Trophoblast cell (in vitro differentiated cells and primary cell): Measurements from ENCODE around the gene ZNF580.

Experiments used
- DNase-seq, 2 donors: peaks; one replicate each; pipeline ENCODE4 v3.0.0-alpha.2; 2016
- H2AFZ ChIP-seq: 2 replicates; pipeline ENCODE4 v1.6.1; 2013; ENCODE audit warnings: low read length, moderate library complexity, mild to moderate bottlenecking; ENCODE audit not compliant: insufficient read depth, poor library complexity
- H2AK5ac ChIP-seq: 2 replicates; pipeline ENCODE4 v1.6.1; 2013; ENCODE audit warnings: mild to moderate bottlenecking, low read length
- H2BK120ac ChIP-seq: 2 replicates; pipeline ENCODE4 v1.6.1; 2013; ENCODE audit warnings: low read length, mild to moderate bottlenecking, moderate library complexity; ENCODE audit not compliant: insufficient read depth, poor library complexity
- H2BK12ac ChIP-seq: 2 replicates; pipeline ENCODE4 v1.6.1; 2013; ENCODE audit warnings: mild to moderate bottlenecking, low read length, moderate library complexity
- H2BK5ac ChIP-seq: 2 replicates; pipeline ENCODE4 v1.6.1; 2013; ENCODE audit warnings: low read length, low read depth, moderate library complexity, mild to moderate bottlenecking; ENCODE audit not compliant: poor library complexity
- H3K14ac ChIP-seq: 2 replicates; pipeline ENCODE4 v1.6.1; 2013; ENCODE audit warnings: mild to moderate bottlenecking, low read length
- H3K18ac ChIP-seq: 2 replicates; pipeline ENCODE4 v1.6.1; 2013; ENCODE audit warnings: mild to moderate bottlenecking, low read length
- H3K23ac ChIP-seq: 2 replicates; pipeline ENCODE4 v1.6.1; 2013; ENCODE audit warnings: low read length
- H3K27ac ChIP-seq: 2 replicates; pipeline ENCODE4 v1.5.1; 2013; ENCODE audit warnings: low read depth, mild to moderate bottlenecking, inconsistent platforms, low read length, moderate library complexity
- H3K27me3 ChIP-seq: 2 replicates; pipeline ENCODE4 v1.6.1; 2013; ENCODE audit warnings: inconsistent platforms, mild to moderate bottlenecking, low read length, moderate library complexity; ENCODE audit not compliant: insufficient read depth
- H3K36me3 ChIP-seq, 2 experiments: 1 replicate in 1 of 2; 2 replicates in 1 of 2; pipeline ENCODE4 v1.6.1; 2013; ENCODE audit warnings: low read length in 2 of 2, mild to moderate bottlenecking in 2 of 2, moderate library complexity in 1 of 2; ENCODE audit not compliant: insufficient read depth in 2 of 2, control insufficient read depth in 1 of 2
- H3K4ac ChIP-seq: 2 replicates; pipeline ENCODE4 v1.6.1; 2013; ENCODE audit warnings: low read depth, mild to moderate bottlenecking, low read length, moderate library complexity
- H3K4me1 ChIP-seq, 2 experiments: 1 replicate in 1 of 2; 2 replicates in 1 of 2; pipeline ENCODE4 v1.6.1; 2013; ENCODE audit warnings: low read length in 2 of 2, mild to moderate bottlenecking in 2 of 2, moderate library complexity in 1 of 2; ENCODE audit not compliant: insufficient read depth in 2 of 2, control insufficient read depth in 1 of 2
- H3K4me2 ChIP-seq: 2 replicates; pipeline ENCODE4 v1.6.1; 2013; ENCODE audit warnings: inconsistent platforms, mild to moderate bottlenecking, low read length, moderate library complexity
- H3K4me3 ChIP-seq: 2 replicates; pipeline ENCODE4 v1.5.1; 2013; ENCODE audit warnings: mild to moderate bottlenecking, low read depth, low read length, inconsistent platforms
- H3K79me1 ChIP-seq: one replicate; pipeline ENCODE4 v1.6.1; 2013; ENCODE audit warnings: low read length
- H3K79me2 ChIP-seq: 2 replicates; pipeline ENCODE4 v1.6.1; 2013; ENCODE audit warnings: low read length, mild to moderate bottlenecking; ENCODE audit not compliant: control insufficient read depth, insufficient read depth, poor library complexity
- H3K9ac ChIP-seq: 2 replicates; pipeline ENCODE4 v1.6.1; 2013; ENCODE audit warnings: mild to moderate bottlenecking, low read length
- H3K9me3 ChIP-seq: 2 replicates; pipeline ENCODE4 v1.6.1; 2013; ENCODE audit warnings: low read depth, mild to moderate bottlenecking, control low read depth, inconsistent platforms, low read length; ENCODE audit not compliant: insufficient read depth
- H4K12ac ChIP-seq: 2 replicates; pipeline ENCODE4 v1.6.1; 2013; ENCODE audit warnings: low read depth, mild to moderate bottlenecking, low read length, moderate library complexity
- H4K8ac ChIP-seq: 2 replicates; pipeline ENCODE4 v1.6.1; 2013; ENCODE audit warnings: low read depth, mild to moderate bottlenecking, low read length, moderate library complexity
- H4K91ac ChIP-seq: one replicate; pipeline ENCODE4 v1.6.1; 2013; ENCODE audit warnings: low read depth, mild to moderate bottlenecking, low read length, moderate library complexity
- WGBS: extraction: QIAGEN DNeasy Blood & Tissue Kit; methylation state at CpG from one replicate; pipeline ENCODE4 v1.1.7; 2013; ENCODE audit warnings: missing lambda C conversion rate; ENCODE audit not compliant: insufficient read length, insufficient coverage; ENCODE audit errors: extremely low coverage; 5-methylcytosine and 5-hydroxymethylcytosine counted together

ZNF580 gene

DNA sequence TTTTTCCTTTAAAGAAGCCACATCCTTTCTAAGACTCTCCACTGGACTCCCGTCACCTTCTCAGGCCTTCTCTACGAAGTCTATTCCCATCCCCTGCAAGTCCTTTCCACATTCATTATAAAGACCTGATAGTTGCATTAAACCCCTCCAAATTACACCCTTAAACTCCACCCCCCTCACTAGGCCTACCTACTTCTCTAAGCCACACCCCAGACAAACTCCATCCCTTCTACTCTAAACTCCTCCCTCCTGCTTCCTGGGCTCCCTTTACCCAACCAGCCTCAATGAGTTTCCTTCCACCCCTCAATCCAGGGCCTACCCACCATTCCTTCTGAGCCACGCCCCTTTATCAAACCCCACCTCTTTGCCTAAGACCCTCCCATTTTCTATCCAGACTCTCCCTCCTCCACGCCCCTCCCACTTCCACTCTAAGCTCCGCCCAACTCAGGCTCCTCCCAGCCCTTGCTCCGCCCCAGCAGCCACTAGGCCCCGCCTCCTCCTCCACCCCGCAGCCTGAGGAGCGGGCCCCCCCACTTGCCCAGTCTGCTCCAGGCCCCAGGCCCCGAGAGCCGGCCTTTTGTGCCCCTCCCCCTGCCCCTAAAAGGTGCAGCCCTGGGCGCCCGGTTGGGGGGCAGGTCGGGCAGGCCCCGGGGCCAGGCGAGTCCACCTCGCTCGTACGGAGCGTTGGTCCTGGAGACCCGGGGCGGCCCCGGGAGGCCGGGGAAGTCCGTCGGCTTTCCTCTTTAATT, 41.9 kb upstream of the ZNF580 start:
- Histone ChIP-seq H3K4me1 (peaks cover 7 to 9% of the 10 kb centered on the region in 2 experiments), H3K27me3 (no peaks in the 10 kb centered on the region), H2AK5ac (peak overlapping the region; percentile 32), H2BK5ac (peak overlapping the region; percentile 95), H2BK120ac (peak overlapping the region; percentile 77), H3K27ac (peak overlapping the region; percentile 95), H3K4me2 (peak overlapping the region; percentile 63), H3K23ac (no peak overlapping the region), H3K14ac (peak overlapping the region; percentile 71), H2BK12ac (no peak overlapping the region), H2AFZ (peak overlapping the region; percentile 52), H3K4me3 (peak overlapping the region; percentile 74), H4K12ac (peak overlapping the region; percentile 88), H4K91ac (peak overlapping the region; percentile 98), H3K36me3 (peaks cover 18 to 27% of the 10 kb centered on the region in 2 experiments), H3K4ac (peak overlapping the region; percentile 77), H3K9me3 (peaks cover 3% of the 10 kb centered on the region), H3K79me1 (peaks cover 17% of the 10 kb centered on the region), H4K8ac (peak overlapping the region; percentile 97), H3K9ac (peak overlapping the region; percentile 85), H3K79me2 (peaks cover 6% of the 10 kb centered on the region), H3K18ac (peak overlapping the region; percentile 61)
- DNase-seq: peak; percentile 89 to 93
- WGBS: no CpG with 5 or more reads among the region's 26 CpGs

DNA sequence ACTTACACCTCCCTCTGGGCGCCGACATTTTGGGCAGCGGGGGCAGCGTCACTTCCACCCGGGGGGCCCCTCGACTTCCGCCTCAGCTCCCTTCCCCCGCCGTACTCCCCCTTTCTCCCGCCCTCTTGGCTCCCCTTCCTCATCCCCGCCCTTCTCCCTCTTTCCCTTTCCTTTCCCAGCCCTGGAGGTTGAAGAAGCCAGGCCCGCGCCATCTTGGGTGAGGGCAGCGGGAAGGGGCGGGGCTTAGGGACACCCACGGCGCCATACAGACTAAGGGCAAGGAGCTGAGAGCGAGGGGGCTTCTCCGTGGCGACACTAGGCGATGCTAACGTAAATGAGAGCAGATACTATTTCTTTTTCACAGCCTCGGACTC, 41.3 kb upstream of the ZNF580 start, which contains the start of gene FIZ1:
TSS of gene FIZ1 (minus strand) at position 50 of the 374 bp plus-strand sequence. CDS start 1,652 bp downstream, outside the sequence.
- H3K79me1 ChIP-seq: peaks cover 17% of the 10 kb centered on the region
- H3K18ac ChIP-seq: peak within 1 kb of the TSS; percentile 96
- H4K8ac ChIP-seq: peak within 1 kb of the TSS; percentile 97
- H3K27me3 ChIP-seq: no peaks in the 10 kb centered on the region
- H2BK5ac ChIP-seq: peak within 1 kb of the TSS; percentile 95
- peak within 1 kb of the TSS; percentile 82 for H2AFZ ChIP-seq
- H3K4me3 ChIP-seq: peak within 1 kb of the TSS; percentile 84
- peaks cover 6% of the 10 kb centered on the region for H3K79me2 ChIP-seq
- no CpG with 5 or more reads among the region's 23 CpGs for WGBS
- H2AK5ac ChIP-seq: peak within 1 kb of the TSS; percentile 70
- H3K14ac ChIP-seq: peak within 1 kb of the TSS; percentile 94
- H3K4me2 ChIP-seq: peak within 1 kb of the TSS; percentile 86
- peak within 1 kb of the TSS; percentile 93 for H3K9ac ChIP-seq
- peaks cover 18 to 26% of the 10 kb centered on the region in 2 experiments for H3K36me3 ChIP-seq
- peak within 1 kb of the TSS; percentile 77 for H3K4ac ChIP-seq
- peak within 1 kb of the TSS; percentile 4 for H2BK12ac ChIP-seq
- H3K23ac ChIP-seq: no peak within 1 kb of the TSS
- peak within 1 kb of the TSS; percentile 91 for H2BK120ac ChIP-seq
- H3K4me1 ChIP-seq: peaks cover 9% of the 10 kb centered on the region in 2 experiments
- peak within 1 kb of the TSS; percentile 95 for H3K27ac ChIP-seq
- H4K91ac ChIP-seq: peak within 1 kb of the TSS; percentile 98
- peak; percentile 95 to 96 for DNase-seq
- H3K9me3 ChIP-seq: peaks cover 3% of the 10 kb centered on the region
- peak within 1 kb of the TSS; percentile 88 for H4K12ac ChIP-seq

DNA sequence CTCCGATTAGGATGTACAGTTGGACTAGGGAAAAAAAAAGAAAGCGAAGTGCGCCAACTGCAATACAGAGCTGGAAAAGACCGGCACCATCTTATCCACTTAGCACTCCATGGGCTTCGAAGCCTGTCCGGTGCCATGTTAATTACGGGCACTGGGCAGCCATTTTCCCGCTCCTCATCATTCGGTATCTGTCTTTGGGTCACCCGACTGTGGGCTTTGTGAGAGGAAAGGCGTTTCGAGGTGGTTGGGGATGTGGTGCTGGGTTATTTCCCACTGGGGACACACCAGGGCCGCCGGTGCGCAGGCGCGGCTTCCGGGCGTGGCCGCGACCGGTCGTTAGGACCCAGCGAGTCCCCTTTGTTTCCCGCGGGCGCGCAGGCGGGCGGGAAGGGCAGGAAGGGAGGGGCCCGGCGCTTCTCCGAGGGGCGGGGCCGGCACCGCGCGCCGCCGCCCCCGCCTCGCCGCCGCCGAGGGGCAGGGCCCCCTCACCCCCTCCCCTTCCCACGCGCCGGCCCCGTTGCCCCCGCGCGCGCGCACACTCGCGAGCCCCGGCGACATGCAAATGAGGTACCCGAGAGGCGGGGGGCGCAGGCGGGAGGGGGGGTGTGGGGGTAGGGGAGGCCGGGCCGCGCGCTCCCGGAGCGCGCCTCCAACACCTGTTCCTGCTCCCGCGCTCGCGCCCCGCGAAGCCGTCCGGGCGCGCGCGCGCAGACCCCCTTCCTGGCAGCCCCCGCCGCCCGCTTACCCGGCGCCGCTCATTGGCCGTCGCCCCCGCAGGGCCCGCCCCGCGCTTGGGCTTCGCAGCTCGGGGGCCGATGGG, 40.8 kb upstream of the ZNF580 start, which contains the start of gene ZNF524:
TSS of gene ZNF524 (plus strand) at position 447 of the 820 bp plus-strand sequence. CDS start 1,825 bp downstream, outside the sequence.
- Histone ChIP-seq H3K4ac (peak within 1 kb of the TSS; percentile 77), H3K79me2 (peaks cover 6% of the 10 kb centered on the region), H3K14ac (peak within 1 kb of the TSS; percentile 94), H3K79me1 (peaks cover 21% of the 10 kb centered on the region), H4K91ac (peak within 1 kb of the TSS; percentile 98), H2BK5ac (peak within 1 kb of the TSS; percentile 95), H3K4me1 (peaks cover 9% of the 10 kb centered on the region in 2 experiments), H4K8ac (peak within 1 kb of the TSS; percentile 97), H2AFZ (peak within 1 kb of the TSS; percentile 82), H3K9me3 (peaks cover 3% of the 10 kb centered on the region), H3K4me3 (peak within 1 kb of the TSS; percentile 84), H4K12ac (peak within 1 kb of the TSS; percentile 88), H3K18ac (peak within 1 kb of the TSS; percentile 96), H3K4me2 (peak within 1 kb of the TSS; percentile 86), H3K36me3 (peaks cover 18 to 21% of the 10 kb centered on the region in 2 experiments), H3K27ac (peak within 1 kb of the TSS; percentile 95), H3K27me3 (no peaks in the 10 kb centered on the region), H2BK12ac (peak within 1 kb of the TSS; percentile 4), H3K9ac (peak within 1 kb of the TSS; percentile 93), H3K23ac (no peak within 1 kb of the TSS), H2AK5ac (peak within 1 kb of the TSS; percentile 70), H2BK120ac (peak within 1 kb of the TSS; percentile 91)
- WGBS: no CpG with 5 or more reads among the region's 97 CpGs
- DNase-seq: peak; percentile 76 to 86

DNA sequence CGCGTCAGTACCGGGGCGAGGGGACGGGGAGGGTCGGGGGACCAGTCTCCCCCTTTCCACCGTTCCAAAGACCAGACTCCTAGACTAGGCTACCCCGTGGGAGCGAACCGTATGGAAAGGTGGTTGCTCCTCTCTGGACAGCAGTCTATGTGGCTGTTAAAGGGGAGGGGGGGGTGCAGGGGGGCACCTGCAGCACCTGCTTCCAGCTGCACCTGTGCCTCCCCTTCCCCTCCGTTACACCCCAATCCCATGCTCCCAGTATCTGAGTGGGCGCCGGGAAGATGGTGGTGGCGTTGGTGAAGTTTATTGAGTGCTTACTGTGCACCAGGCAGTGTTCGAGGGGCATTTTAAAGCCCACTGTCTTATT, 40.2 kb upstream of the ZNF580 start:
- peak overlapping the region; percentile 86 for H3K4me2 ChIP-seq
- peak overlapping the region; percentile 43 for H3K9ac ChIP-seq
- no peak overlapping the region for H2BK12ac ChIP-seq
- peaks cover 15% of the 10 kb centered on the region in 2 experiments for H3K36me3 ChIP-seq
- H4K8ac ChIP-seq: peak overlapping the region; percentile 47
- DNase-seq: no peak
- peak overlapping the region; percentile 0 for H2AFZ ChIP-seq
- H3K4me3 ChIP-seq: peak overlapping the region; percentile 84
- no peak overlapping the region for H3K23ac ChIP-seq
- H3K79me2 ChIP-seq: peaks cover 9% of the 10 kb centered on the region
- H2BK5ac ChIP-seq: no peak overlapping the region
- H3K27ac ChIP-seq: peak overlapping the region; percentile 51
- H3K4ac ChIP-seq: no peak overlapping the region
- peaks cover 3% of the 10 kb centered on the region for H3K9me3 ChIP-seq
- peak overlapping the region; percentile 15 for H2BK120ac ChIP-seq
- peaks cover 9% of the 10 kb centered on the region in 2 experiments for H3K4me1 ChIP-seq
- no peaks in the 10 kb centered on the region for H3K27me3 ChIP-seq
- peak overlapping the region; percentile 98 for H4K91ac ChIP-seq
- peak overlapping the region; percentile 43 for H3K14ac ChIP-seq
- no peak overlapping the region for H3K18ac ChIP-seq
- WGBS: no CpG with 5 or more reads among the region's 15 CpGs
- H2AK5ac ChIP-seq: peak overlapping the region; percentile 28
- peak overlapping the region; percentile 40 for H4K12ac ChIP-seq
- peaks cover 26% of the 10 kb centered on the region for H3K79me1 ChIP-seq
